Parathyroid adenoma (tissue), 2 donors: ENCODE data around the gene SMARCC2.
A peak's percentile ranks its signal among the peaks of the same experiment; 100 is the strongest.

Source experiments
- H2AFZ ChIP-seq: fragments of 300-600 bp; sonication (generic); one replicate; pipeline ENCODE4 v1.7.0; 2017; ENCODE audit warnings: antibody characterized with exemption, mild to moderate bottlenecking
- H3K27ac ChIP-seq: fragments of 300-600 bp; sonication (generic); one replicate; pipeline ENCODE4 v1.7.0; 2017
- H3K27me3 ChIP-seq: fragments of 300-600 bp; sonication (generic); one replicate; pipeline ENCODE4 v1.7.0; 2017; ENCODE audit warnings: low read length; ENCODE audit not compliant: control insufficient read depth, insufficient read depth
- H3K36me3 ChIP-seq: fragments of 300-600 bp; sonication (generic); one replicate; pipeline ENCODE4 v1.7.0; 2017; ENCODE audit warnings: low read length; ENCODE audit not compliant: control insufficient read depth, insufficient read depth
- H3K4me1 ChIP-seq: fragments of 300-600 bp; sonication (generic); one replicate; pipeline ENCODE4 v1.7.0; 2017; ENCODE audit warnings: control low read depth
- H3K4me2 ChIP-seq: fragments of 300-600 bp; sonication (generic); one replicate; pipeline ENCODE4 v1.7.0; 2017; ENCODE audit warnings: low read length
- H3K4me3 ChIP-seq: fragments of 300-600 bp; sonication (generic); one replicate; pipeline ENCODE4 v1.7.0; 2017; ENCODE audit warnings: low read depth, low read length
- H3K79me2 ChIP-seq: fragments of 300-600 bp; sonication (generic); one replicate; pipeline ENCODE4 v1.7.0; 2017; ENCODE audit warnings: control low read depth
- H3K9ac ChIP-seq: fragments of 300-600 bp; sonication (generic); one replicate; pipeline ENCODE4 v1.7.0; 2017; ENCODE audit warnings: mild to moderate bottlenecking
- H3K9me3 ChIP-seq: fragments of 300-600 bp; sonication (generic); one replicate; pipeline ENCODE4 v1.7.0; 2017; ENCODE audit warnings: low read length; ENCODE audit not compliant: control insufficient read depth
- CTCF ChIP-seq: fragments of 300-600 bp; sonication (generic); IDR thresholded peaks from one replicate; pipeline ENCODE4 v1.7.0; 2017; ENCODE audit warnings: antibody characterized with exemption, mild to moderate bottlenecking
- donor health status: primary hyperparathyroidism.

Gene SMARCC2

GRCh38 chr12:56229082-56229481 lies 39.8 kb upstream of the SMARCC2 start:
- no peak overlapping the region for H3K4me2 ChIP-seq
- no peak for TF ChIP-seq CTCF
- no peak overlapping the region for H2AFZ ChIP-seq
- H3K36me3 ChIP-seq, result no peaks in the 10 kb centered on the region
- no peak overlapping the region for H3K4me3 ChIP-seq
- H3K9ac ChIP-seq, result no peak overlapping the region
- H3K27ac ChIP-seq, result no peak overlapping the region
- no peaks in the 10 kb centered on the region for H3K4me1 ChIP-seq
- no peaks in the 10 kb centered on the region for H3K9me3 ChIP-seq
- H3K27me3 ChIP-seq, result no peaks in the 10 kb centered on the region
- no peaks in the 10 kb centered on the region for H3K79me2 ChIP-seq

GRCh38 chr12:56224954-56225353 lies 35.7 kb upstream of the SMARCC2 start:
- Histone ChIP-seq H3K36me3 (no peaks in the 10 kb centered on the region), H3K4me1 (peaks cover 6% of the 10 kb centered on the region), H3K4me3 (peak overlapping the region; percentile 66), H3K4me2 (peak overlapping the region; percentile 84), H3K9me3 (no peaks in the 10 kb centered on the region), H3K79me2 (peaks cover 2% of the 10 kb centered on the region), H3K27me3 (no peaks in the 10 kb centered on the region), H3K27ac (no peak overlapping the region), H3K9ac (no peak overlapping the region), H2AFZ (peak overlapping the region; percentile 79)
- TF ChIP-seq CTCF, result no peak

- Histone ChIP-seq H2AFZ (peak within 1 kb of the TSS; percentile 79), H3K9me3 (no peaks in the 10 kb centered on the region), H3K4me2 (peak within 1 kb of the TSS; percentile 84), H3K27ac (peak within 1 kb of the TSS; percentile 49), H3K4me1 (peaks cover 6% of the 10 kb centered on the region), H3K79me2 (peaks cover 7% of the 10 kb centered on the region), H3K36me3 (no peaks in the 10 kb centered on the region), H3K4me3 (peak within 1 kb of the TSS; percentile 66), H3K27me3 (no peaks in the 10 kb centered on the region), H3K9ac (no peak within 1 kb of the TSS)
- TF ChIP-seq CTCF, result peak; percentile 93
Observed at GRCh38 chr12:56224102-56224701, 34.9 kb upstream of the SMARCC2 start, which contains the start of gene NABP2. NABP2 (plus strand) TSS chr12:56224342; CDS start chr12:56224857, 515 bp downstream.

GRCh38 chr12:56223571-56224101 lies 34.4 kb upstream of the SMARCC2 start:
- Histone ChIP-seq H3K79me2 (peaks cover 10% of the 10 kb centered on the region), H3K27me3 (no peaks in the 10 kb centered on the region), H3K4me2 (peak overlapping the region; percentile 73), H2AFZ (peak overlapping the region; percentile 64), H3K4me3 (peak overlapping the region; percentile 66), H3K9ac (no peak overlapping the region), H3K27ac (peak overlapping the region; percentile 49), H3K9me3 (no peaks in the 10 kb centered on the region), H3K36me3 (no peaks in the 10 kb centered on the region), H3K4me1 (peaks cover 6% of the 10 kb centered on the region)
- no peak for TF ChIP-seq CTCF

- peak overlapping the region; percentile 79 for H2AFZ ChIP-seq
- H3K36me3 ChIP-seq, result no peaks in the 10 kb centered on the region
- peaks cover 6% of the 10 kb centered on the region for H3K4me1 ChIP-seq
- H3K4me2 ChIP-seq, result peak overlapping the region; percentile 82
- H3K79me2 ChIP-seq, result peaks cover 16% of the 10 kb centered on the region
- peak overlapping the region; percentile 32 for H3K9ac ChIP-seq
- H3K9me3 ChIP-seq, result no peaks in the 10 kb centered on the region
- H3K27ac ChIP-seq, result peak overlapping the region; percentile 92
- H3K27me3 ChIP-seq, result no peaks in the 10 kb centered on the region
- no peak for TF ChIP-seq CTCF
- peak overlapping the region; percentile 88 for H3K4me3 ChIP-seq
Observed at GRCh38 chr12:56222531-56222895, 33.2 kb upstream of the SMARCC2 start.
